ENCODE data around the gene SLC24A4. TPM values are rescaled to one million over a fixed set of nuclear protein-coding genes. Genes with fewer than 3 reads are reported as not detected.

The SLC24A4 gene
- total RNA-seq, 1 experiment from 2014 or later = not detected

- no peaks in the 10 kb centered on the region for H3K9me2 ChIP-seq (replicated peaks; ENCODE audit: low read length)
- no peaks in the 10 kb centered on the region for H3K4me1 ChIP-seq (ENCODE audit: insufficient read depth, low read length)
- H2AFZ ChIP-seq (ENCODE audit: low read length) = no peak overlapping the region
- H3K9ac ChIP-seq (ENCODE audit: low read length) = no peak overlapping the region
- POLR2A ChIA-PET (ENCODE audit: unreplicated experiment) = no interaction called here
- no peak for TF ChIP-seq EZH2 (IDR thresholded peaks at IDR 0.05; ENCODE audit: low read length, unreplicated experiment)
- no peak for TF ChIP-seq EZH2phosphoT487 (IDR thresholded peaks at IDR 0.05; ENCODE audit: borderline replicate concordance, low read length)
- TF ChIP-seq, protein P1, sequence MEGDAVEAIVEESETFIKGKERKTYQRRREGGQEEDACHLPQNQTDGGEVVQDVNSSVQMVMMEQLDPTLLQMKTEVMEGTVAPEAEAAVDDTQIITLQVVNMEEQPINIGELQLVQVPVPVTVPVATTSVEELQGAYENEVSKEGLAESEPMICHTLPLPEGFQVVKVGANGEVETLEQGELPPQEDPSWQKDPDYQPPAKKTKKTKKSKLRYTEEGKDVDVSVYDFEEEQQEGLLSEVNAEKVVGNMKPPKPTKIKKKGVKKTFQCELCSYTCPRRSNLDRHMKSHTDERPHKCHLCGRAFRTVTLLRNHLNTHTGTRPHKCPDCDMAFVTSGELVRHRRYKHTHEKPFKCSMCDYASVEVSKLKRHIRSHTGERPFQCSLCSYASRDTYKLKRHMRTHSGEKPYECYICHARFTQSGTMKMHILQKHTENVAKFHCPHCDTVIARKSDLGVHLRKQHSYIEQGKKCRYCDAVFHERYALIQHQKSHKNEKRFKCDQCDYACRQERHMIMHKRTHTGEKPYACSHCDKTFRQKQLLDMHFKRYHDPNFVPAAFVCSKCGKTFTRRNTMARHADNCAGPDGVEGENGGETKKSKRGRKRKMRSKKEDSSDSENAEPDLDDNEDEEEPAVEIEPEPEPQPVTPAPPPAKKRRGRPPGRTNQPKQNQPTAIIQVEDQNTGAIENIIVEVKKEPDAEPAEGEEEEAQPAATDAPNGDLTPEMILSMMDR (conservative IDR thresholded peaks at IDR 0.05; ENCODE audit: low read depth, low read length) = no peak
- no peaks in the 10 kb centered on the region for H3F3A ChIP-seq (ENCODE audit: low read length, unreplicated experiment)
- ATAC-seq (no peak), DNase-seq (no peak)
- no peaks in the 10 kb centered on the region for H3K36me3 ChIP-seq (ENCODE audit: low read depth, low read length)
- no peaks in the 10 kb centered on the region for H3K79me2 ChIP-seq (ENCODE audit: low read length)
- H3K4me2 ChIP-seq (ENCODE audit: low read length) = no peak overlapping the region
- H3K27ac ChIP-seq (ENCODE audit: low read length) = no peak overlapping the region
- H3K4me3 ChIP-seq (ENCODE audit: low read length) = no peak overlapping the region
- intact Hi-C loops (cut with micrococcal nuclease) = no loop called here
- BruUV-seq (replicated peaks) = no TSS peak
- CTCF ChIA-PET = no interaction called here
- H3K27me3 ChIP-seq (ENCODE audit: low read length) = no peaks in the 10 kb centered on the region
- no peaks in the 10 kb centered on the region for H3K9me3 ChIP-seq (ENCODE audit: low read length)
- no peaks in the 10 kb centered on the region for H4K20me1 ChIP-seq (ENCODE audit: low read length)
Measured at GRCh38 chr14:92451755-92452154, 128.8 kb downstream of the SLC24A4 start.

GRCh38 chr14:92452471-92452870, 129.5 kb downstream of the SLC24A4 start:
- TF ChIP-seq EZH2phosphoT487 (IDR thresholded peaks at IDR 0.05; ENCODE audit: borderline replicate concordance, low read length) (no peak), EZH2 (IDR thresholded peaks at IDR 0.05; ENCODE audit: low read length, unreplicated experiment) (no peak)
- TF ChIP-seq, protein P1 (conservative IDR thresholded peaks at IDR 0.05; ENCODE audit: low read depth, low read length) = no peak
- Histone ChIP-seq H3K36me3 (ENCODE audit: low read depth, low read length) (no peaks in the 10 kb centered on the region), H3K4me2 (ENCODE audit: low read length) (no peak overlapping the region), H3K27ac (ENCODE audit: low read length) (no peak overlapping the region), H3K27me3 (ENCODE audit: low read length) (no peaks in the 10 kb centered on the region), H4K20me1 (ENCODE audit: low read length) (no peaks in the 10 kb centered on the region), H2AFZ (ENCODE audit: low read length) (no peak overlapping the region), H3F3A (ENCODE audit: low read length, unreplicated experiment) (no peaks in the 10 kb centered on the region), H3K9ac (ENCODE audit: low read length) (no peak overlapping the region), H3K4me1 (ENCODE audit: insufficient read depth, low read length) (no peaks in the 10 kb centered on the region), H3K9me3 (ENCODE audit: low read length) (no peaks in the 10 kb centered on the region), H3K79me2 (ENCODE audit: low read length) (no peaks in the 10 kb centered on the region), H3K9me2 (replicated peaks; ENCODE audit: low read length) (no peaks in the 10 kb centered on the region), H3K4me3 (ENCODE audit: low read length) (no peak overlapping the region)
- intact Hi-C loops (cut with micrococcal nuclease) = no loop called here
- BruUV-seq (replicated peaks) = no TSS peak
- POLR2A ChIA-PET (ENCODE audit: unreplicated experiment) = no interaction called here
- CTCF ChIA-PET = no interaction called here
- DNase-seq (no peak), ATAC-seq (no peak)

GRCh38 chr14:92453691-92454090, 130.7 kb downstream of the SLC24A4 start:
- TF ChIP-seq EZH2phosphoT487 (IDR thresholded peaks at IDR 0.05; ENCODE audit: borderline replicate concordance, low read length) = no peak
- TF ChIP-seq EZH2 (IDR thresholded peaks at IDR 0.05; ENCODE audit: low read length, unreplicated experiment) = no peak
- TF ChIP-seq, protein P1 (conservative IDR thresholded peaks at IDR 0.05; ENCODE audit: low read depth, low read length) = no peak
- no peaks in the 10 kb centered on the region for H3K9me2 ChIP-seq (replicated peaks; ENCODE audit: low read length)
- H2AFZ ChIP-seq (ENCODE audit: low read length) = no peak overlapping the region
- no peaks in the 10 kb centered on the region for H3K79me2 ChIP-seq (ENCODE audit: low read length)
- no peaks in the 10 kb centered on the region for H3F3A ChIP-seq (ENCODE audit: low read length, unreplicated experiment)
- no peaks in the 10 kb centered on the region for H3K9me3 ChIP-seq (ENCODE audit: low read length)
- DNase-seq (no peak), ATAC-seq (no peak)
- intact Hi-C loops (cut with micrococcal nuclease) = no loop called here
- POLR2A ChIA-PET (ENCODE audit: unreplicated experiment) = no interaction called here
- H3K36me3 ChIP-seq (ENCODE audit: low read depth, low read length) = no peaks in the 10 kb centered on the region
- H3K4me3 ChIP-seq (ENCODE audit: low read length) = no peak overlapping the region
- H4K20me1 ChIP-seq (ENCODE audit: low read length) = no peaks in the 10 kb centered on the region
- no peak overlapping the region for H3K9ac ChIP-seq (ENCODE audit: low read length)
- BruUV-seq (replicated peaks) = no TSS peak
- CTCF ChIA-PET = no interaction called here
- no peak overlapping the region for H3K27ac ChIP-seq (ENCODE audit: low read length)
- H3K4me1 ChIP-seq (ENCODE audit: insufficient read depth, low read length) = no peaks in the 10 kb centered on the region
- H3K27me3 ChIP-seq (ENCODE audit: low read length) = no peaks in the 10 kb centered on the region
- no peak overlapping the region for H3K4me2 ChIP-seq (ENCODE audit: low read length)
